HG03469 (cell line): ENCODE data around the gene PDZRN4.
"Not testable (repeated sequence)": the region's sequence is repeated elsewhere in the genome, so short reads cannot be mapped to it uniquely, and the experiment has no call there.

Experiments
- ATAC-seq: cut with Tn5 transposase; IDR thresholded peaks from one replicate; pipeline ENCODE4 v1.9.1; 2021; ENCODE audit warnings: mild to moderate bottlenecking, moderate library complexity, moderate number of reproducible peaks; ENCODE audit not compliant: unreplicated experiment

PDZRN4 gene

DNA sequence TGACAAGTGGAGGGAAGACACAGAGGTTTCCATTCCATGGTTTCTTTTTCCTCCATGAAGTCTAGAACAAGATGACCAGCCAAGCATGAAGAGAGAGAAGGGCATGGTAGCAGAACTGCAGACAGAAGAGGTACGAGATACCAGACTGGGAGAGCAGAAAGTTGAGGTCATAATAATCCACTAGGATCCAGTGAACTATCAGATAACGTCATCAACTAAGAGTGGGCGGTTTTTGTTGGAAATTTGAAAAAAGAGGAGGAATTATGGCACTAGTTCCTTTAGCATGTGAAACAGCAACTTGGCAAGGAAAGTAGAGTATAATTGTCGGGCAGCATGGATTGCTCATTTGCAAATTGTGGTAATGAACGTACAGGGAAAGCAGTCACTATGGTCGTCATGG is 357.6 kb downstream of the PDZRN4 start:
- ATAC-seq = no peak

DNA sequence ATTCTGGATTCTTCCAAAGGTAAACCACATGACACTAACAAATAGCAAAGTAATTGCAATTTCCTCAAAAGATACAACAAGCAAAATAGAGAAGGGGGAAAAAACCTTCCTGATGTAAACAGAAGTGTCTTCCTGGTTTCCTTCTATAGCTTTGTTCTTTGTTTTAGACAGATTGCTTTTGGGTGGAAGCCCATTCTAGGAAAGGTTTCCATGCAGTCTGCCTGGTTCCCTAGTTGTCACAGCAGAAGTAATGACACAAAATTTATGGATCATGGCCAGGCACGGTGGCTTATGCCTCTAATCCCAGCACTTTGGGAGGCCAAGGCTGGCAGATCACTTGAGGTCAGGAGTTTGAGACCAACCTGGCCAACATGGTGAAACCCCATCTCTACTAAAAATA is 359.0 kb downstream of the PDZRN4 start:
- not testable (repeated sequence) for ATAC-seq

GRCh38 chr12:41548926-41549325 is 360.8 kb downstream of the PDZRN4 start:
- ATAC-seq = no peak

- ATAC-seq = no peak
Measured at GRCh38 chr12:41552588-41552987, 364.5 kb downstream of the PDZRN4 start.

DNA sequence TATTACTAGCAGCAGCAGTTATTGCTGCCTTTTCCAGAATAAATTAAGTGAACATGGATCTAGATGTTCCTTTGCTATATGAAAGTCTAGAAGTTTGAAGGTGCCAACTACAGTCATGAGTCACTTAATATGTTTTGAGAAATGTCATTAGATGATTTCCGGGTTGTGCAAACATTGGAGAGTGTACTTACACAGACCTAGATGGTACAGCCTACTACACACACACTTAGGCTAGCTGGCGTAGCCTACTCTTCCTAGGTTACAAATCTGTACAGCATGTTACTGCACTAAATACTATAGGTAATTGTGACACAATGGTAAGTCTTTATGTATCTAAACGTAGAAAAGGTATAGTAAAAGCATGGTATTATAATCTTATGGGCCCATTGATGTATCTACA is 368.1 kb downstream of the PDZRN4 start:
- ATAC-seq = no peak

DNA sequence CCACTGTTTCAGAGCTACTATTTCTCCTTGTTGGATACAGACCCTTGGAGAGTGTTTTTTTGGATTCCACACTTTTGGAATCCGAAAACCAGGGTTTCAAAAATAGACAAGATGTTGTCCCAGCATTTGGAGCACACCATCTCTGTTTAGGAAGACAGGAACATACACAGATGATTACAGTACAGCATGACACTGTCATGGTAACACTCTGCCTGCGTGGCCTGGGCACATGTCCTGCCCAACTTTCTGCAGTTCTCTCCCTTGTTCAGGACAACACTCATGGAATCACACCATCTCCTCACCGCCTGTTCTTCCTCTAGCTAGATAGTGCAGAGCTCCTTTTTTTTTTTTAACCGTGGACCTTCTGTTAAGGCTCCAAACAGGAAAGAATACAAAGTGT is 369.2 kb downstream of the PDZRN4 start:
- ATAC-seq = no peak

- no peak for ATAC-seq
Measured at GRCh38 chr12:41558671-41559070, 370.6 kb downstream of the PDZRN4 start.

DNA sequence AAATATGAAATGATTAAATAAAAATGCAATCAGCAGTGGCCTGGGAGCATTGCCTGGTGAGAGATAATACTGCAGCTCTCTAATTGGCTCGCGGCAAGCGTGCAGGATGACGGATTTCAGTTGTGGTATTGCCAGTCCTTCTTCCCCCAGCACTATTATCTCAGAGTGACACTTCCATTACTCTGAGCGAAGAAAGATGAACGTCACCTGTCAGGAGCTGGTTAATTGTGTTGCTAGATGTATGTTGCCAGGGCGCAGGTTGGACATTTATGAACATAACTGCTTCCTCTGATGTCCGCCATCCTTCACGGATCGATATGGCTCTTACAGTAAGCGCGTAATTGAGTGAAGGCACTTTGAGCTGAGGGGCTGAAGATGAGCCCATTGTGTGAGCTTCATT is 374.9 kb downstream of the PDZRN4 start:
- no peak for ATAC-seq

GRCh38 chr12:41564816-41565215 is 376.7 kb downstream of the PDZRN4 start:
- ATAC-seq = no peak

- ATAC-seq = no peak
Measured at GRCh38 chr12:41566703-41567102, 378.6 kb downstream of the PDZRN4 start.

DNA sequence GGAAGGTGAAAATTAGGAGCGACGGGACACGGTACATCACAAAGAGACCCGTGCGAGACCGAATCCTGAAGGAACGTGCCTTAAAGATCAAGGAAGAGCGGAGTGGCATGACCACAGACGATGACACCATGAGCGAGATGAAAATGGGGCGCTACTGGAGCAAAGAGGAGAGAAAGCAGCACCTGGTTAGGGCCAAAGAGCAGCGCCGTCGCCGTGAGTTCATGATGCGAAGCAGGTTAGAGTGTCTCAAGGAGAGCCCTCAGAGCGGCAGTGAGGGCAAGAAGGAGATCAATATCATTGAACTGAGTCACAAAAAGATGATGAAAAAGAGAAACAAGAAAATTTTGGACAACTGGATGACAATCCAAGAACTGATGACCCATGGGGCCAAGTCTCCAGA is 385.3 kb downstream of the PDZRN4 start:
- no peak for ATAC-seq

DNA sequence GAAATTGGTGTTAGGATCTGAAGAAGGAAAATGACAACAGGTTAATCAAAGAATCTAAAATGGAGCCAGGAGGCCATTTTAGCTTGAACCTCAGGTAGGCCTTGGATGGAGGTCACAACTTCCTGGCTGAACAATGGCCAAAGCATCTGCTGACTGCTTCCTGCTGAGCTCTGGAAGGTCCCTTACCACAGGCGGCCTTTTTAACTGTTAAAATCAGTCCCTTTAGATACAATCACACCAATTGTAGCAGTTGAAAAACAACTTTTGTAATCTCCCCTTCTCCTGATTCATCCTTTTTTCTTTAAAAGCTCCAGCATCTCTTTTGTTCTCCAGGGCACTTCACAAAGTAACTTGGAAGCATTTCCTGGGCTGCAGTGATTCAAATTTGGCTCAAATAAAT is 388.8 kb downstream of the PDZRN4 start:
- ATAC-seq = no peak

GRCh38 chr12:41577995-41578394 is 389.9 kb downstream of the PDZRN4 start:
- no peak for ATAC-seq

- ATAC-seq = no peak
Measured at GRCh38 chr12:41585784-41586183, 397.7 kb downstream of the PDZRN4 start.

- no peak for ATAC-seq
Measured at GRCh38 chr12:41587574-41587973, 399.5 kb downstream of the PDZRN4 start.

DNA sequence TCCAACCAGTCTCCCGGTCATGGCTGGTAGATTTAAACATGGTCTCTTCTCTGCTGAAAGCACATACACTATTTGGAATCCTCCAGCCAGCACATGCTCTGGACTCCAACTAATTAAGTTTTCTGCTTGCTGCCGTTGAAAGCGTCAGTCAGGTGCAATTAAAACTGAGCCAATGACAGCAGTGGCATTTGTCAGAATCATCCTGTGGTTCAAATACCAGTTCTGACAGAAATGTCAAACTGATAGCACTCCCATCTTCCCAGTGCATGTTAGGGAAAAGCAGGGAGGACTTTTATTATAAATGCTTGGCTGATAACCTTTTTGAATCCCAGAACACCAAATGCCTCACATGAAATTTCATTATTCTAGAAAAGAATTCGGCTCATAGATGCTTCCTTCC is 401.8 kb downstream of the PDZRN4 start:
- ATAC-seq = no peak

DNA sequence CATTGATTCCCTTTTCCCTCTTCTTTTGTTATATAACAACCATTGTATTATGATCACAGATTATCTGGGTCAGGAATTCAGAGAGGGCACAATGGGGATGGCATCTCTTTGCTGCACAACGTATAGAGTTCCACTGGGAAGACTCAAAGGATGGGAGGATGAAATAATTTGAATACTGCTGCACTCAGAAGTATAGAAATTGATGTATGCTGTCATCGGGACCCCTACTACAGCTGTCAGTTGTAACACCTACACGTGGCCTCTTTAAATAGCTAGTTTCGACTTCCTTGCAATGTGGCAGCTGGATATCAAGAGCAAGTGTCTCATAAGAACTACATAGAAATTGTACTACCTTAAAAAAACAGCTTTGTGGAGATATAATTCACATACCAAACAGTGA is 408.1 kb downstream of the PDZRN4 start:
- no peak for ATAC-seq

- no peak for ATAC-seq
Measured at GRCh38 chr12:41604830-41605229, 416.7 kb downstream of the PDZRN4 start.

GRCh38 chr12:41605545-41606305 is 417.6 kb downstream of the PDZRN4 start:
- ATAC-seq = no peak

GRCh38 chr12:41606468-41607445 is 418.6 kb downstream of the PDZRN4 start:
- no peak for ATAC-seq

DNA sequence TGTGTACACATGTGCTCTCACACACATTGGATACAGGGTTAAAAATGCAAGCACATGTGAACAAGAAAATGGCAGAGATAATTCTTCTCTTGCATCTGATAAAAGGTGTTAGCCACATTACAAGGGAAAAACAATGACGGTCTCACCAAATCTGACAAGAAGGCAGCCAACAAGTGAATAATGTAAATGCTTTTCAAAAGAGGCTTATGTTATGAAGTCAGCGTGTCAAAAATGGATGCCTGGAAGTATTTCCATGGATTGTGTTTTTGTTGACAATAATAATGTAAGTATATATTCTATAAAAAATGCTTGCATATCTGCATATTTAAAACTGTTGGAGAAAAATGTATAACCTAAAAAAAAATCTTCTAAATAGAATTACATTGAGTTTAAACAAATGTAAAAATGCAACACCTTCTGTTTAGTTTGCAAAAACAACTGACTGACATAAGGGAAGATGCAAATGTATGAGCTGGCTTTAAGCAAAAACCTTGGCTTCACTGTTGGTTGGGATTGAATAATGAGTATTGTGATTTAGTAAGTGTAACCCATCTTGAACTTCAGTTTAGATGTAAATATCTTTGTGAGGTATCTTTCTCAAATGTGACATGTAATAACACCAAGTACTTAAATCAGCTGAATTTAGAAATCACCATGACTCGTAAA is 424.9 kb downstream of the PDZRN4 start:
- no peak for ATAC-seq
